Adrenal gland (tissue), 5 donors: ENCODE results near the gene UST.
A peak's percentile ranks its signal among the peaks of the same experiment; 100 is the strongest.

Experiments
- POLR2A ChIP-seq, 2 donors: fragments of 450-650 bp; IDR thresholded peaks; one replicate each; pipeline ENCODE4 v1.6.1; 2017; ENCODE audit warnings: antibody characterized with exemption in 2 of 2, mild to moderate bottlenecking in 2 of 2, moderate library complexity in 1 of 2
- TF ChIP-seq, protein P1 (sequence below), 6 experiments: fragments of 450-650 bp in 4 of 6; fragments of 200-600 bp in 2 of 6; sonication (generic) in 1 of 6; IDR thresholded peaks; 1 replicate in 5 of 6; 2 replicates in 1 of 6; pipeline versions ENCODE4 v1.5.1 to v1.8.0; 2016 to 2021; ENCODE audit warnings: antibody characterized with exemption in 6 of 6, mild to moderate bottlenecking in 2 of 6, moderate library complexity in 1 of 6
- donor health status: DM: no; HTN: no; CAD: no.

DNA sequence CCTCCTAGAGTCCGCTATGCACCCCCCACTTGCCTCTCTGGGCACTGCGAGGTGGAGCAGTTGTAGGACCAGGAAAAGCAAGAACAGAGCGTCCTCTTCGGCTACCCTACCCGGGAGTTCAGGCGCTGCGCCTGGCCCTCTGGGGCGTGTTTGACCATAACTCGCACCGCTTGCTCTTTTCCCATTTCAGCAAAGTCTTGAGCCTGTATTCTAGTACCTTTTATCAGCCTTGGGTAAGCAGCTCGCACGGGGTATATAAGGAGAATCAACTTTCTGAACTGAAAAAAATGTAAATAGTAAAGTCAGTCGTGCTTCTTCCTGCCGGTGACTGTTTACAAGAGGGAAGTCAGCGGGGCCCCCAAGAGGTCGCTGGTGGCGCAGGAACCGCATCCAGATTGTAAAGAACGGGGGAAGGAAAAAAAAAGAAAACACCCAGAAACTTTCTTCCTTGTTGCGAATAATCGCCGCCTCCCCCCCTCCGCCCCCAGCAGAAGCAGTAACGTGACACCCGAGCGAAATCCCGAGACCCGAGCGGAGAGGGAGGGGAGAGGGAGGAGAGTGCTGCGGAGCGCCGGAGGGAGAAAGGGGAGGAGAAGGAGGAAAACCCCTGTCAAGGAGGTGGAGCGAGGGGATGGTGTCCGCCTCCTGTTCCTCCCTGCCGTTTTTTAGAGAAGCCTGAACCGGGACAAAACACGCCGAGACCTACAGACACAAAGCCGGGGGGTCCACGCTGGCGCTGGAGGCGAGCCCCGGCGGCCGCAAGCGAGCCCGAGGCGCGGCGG is at the start of gene UST:
- TF ChIP-seq, protein P1, sequence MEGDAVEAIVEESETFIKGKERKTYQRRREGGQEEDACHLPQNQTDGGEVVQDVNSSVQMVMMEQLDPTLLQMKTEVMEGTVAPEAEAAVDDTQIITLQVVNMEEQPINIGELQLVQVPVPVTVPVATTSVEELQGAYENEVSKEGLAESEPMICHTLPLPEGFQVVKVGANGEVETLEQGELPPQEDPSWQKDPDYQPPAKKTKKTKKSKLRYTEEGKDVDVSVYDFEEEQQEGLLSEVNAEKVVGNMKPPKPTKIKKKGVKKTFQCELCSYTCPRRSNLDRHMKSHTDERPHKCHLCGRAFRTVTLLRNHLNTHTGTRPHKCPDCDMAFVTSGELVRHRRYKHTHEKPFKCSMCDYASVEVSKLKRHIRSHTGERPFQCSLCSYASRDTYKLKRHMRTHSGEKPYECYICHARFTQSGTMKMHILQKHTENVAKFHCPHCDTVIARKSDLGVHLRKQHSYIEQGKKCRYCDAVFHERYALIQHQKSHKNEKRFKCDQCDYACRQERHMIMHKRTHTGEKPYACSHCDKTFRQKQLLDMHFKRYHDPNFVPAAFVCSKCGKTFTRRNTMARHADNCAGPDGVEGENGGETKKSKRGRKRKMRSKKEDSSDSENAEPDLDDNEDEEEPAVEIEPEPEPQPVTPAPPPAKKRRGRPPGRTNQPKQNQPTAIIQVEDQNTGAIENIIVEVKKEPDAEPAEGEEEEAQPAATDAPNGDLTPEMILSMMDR (IDR thresholded peaks at IDR 0.05): peak in 5 of 6 experiments; percentile 20 to 53 (median 44)
- peak in 1 of 2 donors; percentile 85 for TF ChIP-seq POLR2A (IDR thresholded peaks at IDR 0.05)
